SK-N-SH treated with all-trans-retinoic acid at 6 μM for 48 hours (cell line): ENCODE measurements around the gene DSE.

ENCODE experiments used
- ATAC-seq: fragments of 200-7000 bp; cut with Tn5 transposase; 3 replicates; pipeline ENCODE4 v1.9.1; 2020; ENCODE audit warnings: mild to moderate bottlenecking, moderate library complexity
- BACH2 ChIP-seq: fragments of 250-450 bp; sonication (Bioruptor Pico); IDR thresholded peaks from 2 replicates; pipeline ENCODE4 v1.9.0; 2021; ENCODE audit warnings: mild to moderate bottlenecking, borderline replicate concordance
- CSDC2 ChIP-seq: fragments of 250-450 bp; sonication (Bioruptor Pico); IDR thresholded peaks from 2 replicates; pipeline ENCODE4 v1.5.0; 2020; ENCODE audit warnings: mild to moderate bottlenecking, moderate library complexity
- ESRRG ChIP-seq: fragments of 250-450 bp; sonication (Bioruptor Pico); IDR thresholded peaks from 2 replicates; pipeline ENCODE4 v1.6.1; 2021; ENCODE audit warnings: mild to moderate bottlenecking
- GLIS3 ChIP-seq: fragments of 250-450 bp; sonication (Bioruptor Pico); IDR thresholded peaks from 2 replicates; pipeline ENCODE4 v1.5.0; 2020; ENCODE audit warnings: mild to moderate bottlenecking, moderate library complexity
- ISL1 ChIP-seq: fragments of 250-450 bp; sonication (Bioruptor Pico); IDR thresholded peaks from 2 replicates; pipeline ENCODE4 v2.1.2; 2022; ENCODE audit warnings: mild to moderate bottlenecking, moderate library complexity
- OSR1 ChIP-seq: fragments of 250-450 bp; sonication (Bioruptor Pico); IDR thresholded peaks from 2 replicates; pipeline ENCODE4 v1.8.0; 2022; ENCODE audit warnings: moderate library complexity, mild to moderate bottlenecking, inconsistent platforms
- PPARA ChIP-seq: fragments of 250-450 bp; sonication (Bioruptor Pico); IDR thresholded peaks from 2 replicates; pipeline ENCODE4 v1.5.0; 2020; ENCODE audit warnings: mild to moderate bottlenecking, borderline replicate concordance
- RARB ChIP-seq: fragments of 250-450 bp; sonication (Bioruptor Pico); IDR thresholded peaks from 2 replicates; pipeline ENCODE4 v1.8.0; 2021; ENCODE audit warnings: mild to moderate bottlenecking, moderate library complexity
- SNAI2 ChIP-seq: fragments of 250-450 bp; sonication (Bioruptor Pico); IDR thresholded peaks from 2 replicates; pipeline ENCODE4 v1.5.0; 2020; ENCODE audit warnings: mild to moderate bottlenecking, moderate library complexity
- TOX ChIP-seq: fragments of 250-450 bp; sonication (Bioruptor Pico); IDR thresholded peaks from 2 replicates; pipeline ENCODE4 v1.8.0; 2021; ENCODE audit warnings: mild to moderate bottlenecking, moderate library complexity, borderline replicate concordance
- ZC3H10 ChIP-seq: fragments of 250-450 bp; sonication (Bioruptor Pico); IDR thresholded peaks from 2 replicates; pipeline ENCODE4 v1.5.1; 2021; ENCODE audit warnings: mild to moderate bottlenecking, moderate library complexity
- ZFP3 ChIP-seq: fragments of 250-450 bp; sonication (Bioruptor Pico); IDR thresholded peaks from 2 replicates; pipeline ENCODE4 v1.5.0; 2020; ENCODE audit warnings: mild to moderate bottlenecking, moderate library complexity
- ZNF565 ChIP-seq: fragments of 450-650 bp; formaldehyde crosslinking; conservative IDR thresholded peaks from 2 replicates; pipeline ENCODE4 v1.5.0; 2020; ENCODE audit warnings: low read depth, mild to moderate bottlenecking, moderate library complexity
- ZNF8 ChIP-seq: fragments of 450-650 bp; formaldehyde crosslinking; IDR thresholded peaks from 2 replicates; pipeline ENCODE4 v1.5.0; 2020; ENCODE audit warnings: mild to moderate bottlenecking, moderate library complexity
- TF ChIP-seq, protein P1 (sequence below): fragments of 250-450 bp; sonication (Bioruptor Pico); IDR thresholded peaks from 2 replicates; pipeline ENCODE4 v1.5.0; 2020; ENCODE audit warnings: mild to moderate bottlenecking, moderate library complexity
- TF ChIP-seq, protein P2 (sequence below): fragments of 250-450 bp; sonication (Bioruptor Pico); IDR thresholded peaks from 2 replicates; pipeline ENCODE4 v1.8.0; 2021; ENCODE audit warnings: low read depth, mild to moderate bottlenecking, moderate library complexity, borderline replicate concordance
- TF ChIP-seq, protein P3 (sequence below): fragments of 250-450 bp; sonication (Bioruptor Pico); IDR thresholded peaks from 2 replicates; pipeline ENCODE4 v1.8.0; 2020; ENCODE audit warnings: mild to moderate bottlenecking, moderate library complexity, borderline replicate concordance
- TF ChIP-seq, protein P4 (sequence below): fragments of 250-450 bp; sonication (Bioruptor Pico); IDR thresholded peaks from 2 replicates; pipeline ENCODE4 v1.5.1; 2021; ENCODE audit warnings: mild to moderate bottlenecking, moderate library complexity

Gene DSE

DNA sequence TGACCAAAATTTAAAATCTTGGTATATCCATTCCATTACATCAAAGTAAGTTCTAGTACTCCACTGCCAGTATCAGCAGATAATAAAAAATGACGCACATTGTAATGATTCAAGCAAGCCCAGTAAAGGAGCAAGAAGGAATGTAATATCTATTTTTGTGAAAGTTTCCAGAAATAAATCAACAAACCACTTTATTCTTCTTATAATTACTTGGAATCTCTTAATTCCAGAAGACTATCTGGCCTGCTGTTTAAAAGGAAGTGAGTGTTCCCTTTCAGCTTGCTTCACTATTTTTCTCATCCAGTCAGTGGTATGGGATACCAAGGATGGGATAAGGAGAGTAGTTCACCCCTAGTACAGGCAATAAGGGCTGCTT lies 42.2 kb upstream of the DSE start:
- no peak for ATAC-seq
- TF ChIP-seq ZNF8 (CRISPR knock-in tag) = no peak
- no peak for TF ChIP-seq ISL1 (CRISPR knock-in tag)
- TF ChIP-seq, protein P1, sequence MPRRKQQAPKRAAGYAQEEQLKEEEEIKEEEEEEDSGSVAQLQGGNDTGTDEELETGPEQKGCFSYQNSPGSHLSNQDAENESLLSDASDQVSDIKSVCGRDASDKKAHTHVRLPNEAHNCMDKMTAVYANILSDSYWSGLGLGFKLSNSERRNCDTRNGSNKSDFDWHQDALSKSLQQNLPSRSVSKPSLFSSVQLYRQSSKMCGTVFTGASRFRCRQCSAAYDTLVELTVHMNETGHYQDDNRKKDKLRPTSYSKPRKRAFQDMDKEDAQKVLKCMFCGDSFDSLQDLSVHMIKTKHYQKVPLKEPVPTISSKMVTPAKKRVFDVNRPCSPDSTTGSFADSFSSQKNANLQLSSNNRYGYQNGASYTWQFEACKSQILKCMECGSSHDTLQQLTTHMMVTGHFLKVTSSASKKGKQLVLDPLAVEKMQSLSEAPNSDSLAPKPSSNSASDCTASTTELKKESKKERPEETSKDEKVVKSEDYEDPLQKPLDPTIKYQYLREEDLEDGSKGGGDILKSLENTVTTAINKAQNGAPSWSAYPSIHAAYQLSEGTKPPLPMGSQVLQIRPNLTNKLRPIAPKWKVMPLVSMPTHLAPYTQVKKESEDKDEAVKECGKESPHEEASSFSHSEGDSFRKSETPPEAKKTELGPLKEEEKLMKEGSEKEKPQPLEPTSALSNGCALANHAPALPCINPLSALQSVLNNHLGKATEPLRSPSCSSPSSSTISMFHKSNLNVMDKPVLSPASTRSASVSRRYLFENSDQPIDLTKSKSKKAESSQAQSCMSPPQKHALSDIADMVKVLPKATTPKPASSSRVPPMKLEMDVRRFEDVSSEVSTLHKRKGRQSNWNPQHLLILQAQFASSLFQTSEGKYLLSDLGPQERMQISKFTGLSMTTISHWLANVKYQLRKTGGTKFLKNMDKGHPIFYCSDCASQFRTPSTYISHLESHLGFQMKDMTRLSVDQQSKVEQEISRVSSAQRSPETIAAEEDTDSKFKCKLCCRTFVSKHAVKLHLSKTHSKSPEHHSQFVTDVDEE = no peak
- TF ChIP-seq BACH2 (CRISPR knock-in tag) = no peak
- TF ChIP-seq ESRRG (CRISPR knock-in tag) = no peak
- TF ChIP-seq, protein P2, sequence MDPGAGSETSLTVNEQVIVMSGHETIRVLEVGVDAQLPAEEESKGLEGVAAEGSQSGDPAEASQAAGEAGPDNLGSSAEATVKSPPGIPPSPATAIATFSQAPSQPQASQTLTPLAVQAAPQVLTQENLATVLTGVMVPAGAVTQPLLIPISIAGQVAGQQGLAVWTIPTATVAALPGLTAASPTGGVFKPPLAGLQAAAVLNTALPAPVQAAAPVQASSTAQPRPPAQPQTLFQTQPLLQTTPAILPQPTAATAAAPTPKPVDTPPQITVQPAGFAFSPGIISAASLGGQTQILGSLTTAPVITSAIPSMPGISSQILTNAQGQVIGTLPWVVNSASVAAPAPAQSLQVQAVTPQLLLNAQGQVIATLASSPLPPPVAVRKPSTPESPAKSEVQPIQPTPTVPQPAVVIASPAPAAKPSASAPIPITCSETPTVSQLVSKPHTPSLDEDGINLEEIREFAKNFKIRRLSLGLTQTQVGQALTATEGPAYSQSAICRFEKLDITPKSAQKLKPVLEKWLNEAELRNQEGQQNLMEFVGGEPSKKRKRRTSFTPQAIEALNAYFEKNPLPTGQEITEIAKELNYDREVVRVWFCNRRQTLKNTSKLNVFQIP (CRISPR knock-in tag) = no peak
- TF ChIP-seq PPARA (CRISPR knock-in tag) = no peak
- TF ChIP-seq OSR1 (CRISPR knock-in tag) = no peak
- TF ChIP-seq ZC3H10 (CRISPR knock-in tag) = no peak
- no peak for TF ChIP-seq ZNF565 (CRISPR knock-in tag)
- TF ChIP-seq, protein P3, sequence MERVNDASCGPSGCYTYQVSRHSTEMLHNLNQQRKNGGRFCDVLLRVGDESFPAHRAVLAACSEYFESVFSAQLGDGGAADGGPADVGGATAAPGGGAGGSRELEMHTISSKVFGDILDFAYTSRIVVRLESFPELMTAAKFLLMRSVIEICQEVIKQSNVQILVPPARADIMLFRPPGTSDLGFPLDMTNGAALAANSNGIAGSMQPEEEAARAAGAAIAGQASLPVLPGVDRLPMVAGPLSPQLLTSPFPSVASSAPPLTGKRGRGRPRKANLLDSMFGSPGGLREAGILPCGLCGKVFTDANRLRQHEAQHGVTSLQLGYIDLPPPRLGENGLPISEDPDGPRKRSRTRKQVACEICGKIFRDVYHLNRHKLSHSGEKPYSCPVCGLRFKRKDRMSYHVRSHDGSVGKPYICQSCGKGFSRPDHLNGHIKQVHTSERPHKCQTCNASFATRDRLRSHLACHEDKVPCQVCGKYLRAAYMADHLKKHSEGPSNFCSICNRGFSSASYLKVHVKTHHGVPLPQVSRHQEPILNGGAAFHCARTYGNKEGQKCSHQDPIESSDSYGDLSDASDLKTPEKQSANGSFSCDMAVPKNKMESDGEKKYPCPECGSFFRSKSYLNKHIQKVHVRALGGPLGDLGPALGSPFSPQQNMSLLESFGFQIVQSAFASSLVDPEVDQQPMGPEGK = no peak
- TF ChIP-seq ZFP3 (CRISPR knock-in tag) = no peak
- TF ChIP-seq, protein P4, sequence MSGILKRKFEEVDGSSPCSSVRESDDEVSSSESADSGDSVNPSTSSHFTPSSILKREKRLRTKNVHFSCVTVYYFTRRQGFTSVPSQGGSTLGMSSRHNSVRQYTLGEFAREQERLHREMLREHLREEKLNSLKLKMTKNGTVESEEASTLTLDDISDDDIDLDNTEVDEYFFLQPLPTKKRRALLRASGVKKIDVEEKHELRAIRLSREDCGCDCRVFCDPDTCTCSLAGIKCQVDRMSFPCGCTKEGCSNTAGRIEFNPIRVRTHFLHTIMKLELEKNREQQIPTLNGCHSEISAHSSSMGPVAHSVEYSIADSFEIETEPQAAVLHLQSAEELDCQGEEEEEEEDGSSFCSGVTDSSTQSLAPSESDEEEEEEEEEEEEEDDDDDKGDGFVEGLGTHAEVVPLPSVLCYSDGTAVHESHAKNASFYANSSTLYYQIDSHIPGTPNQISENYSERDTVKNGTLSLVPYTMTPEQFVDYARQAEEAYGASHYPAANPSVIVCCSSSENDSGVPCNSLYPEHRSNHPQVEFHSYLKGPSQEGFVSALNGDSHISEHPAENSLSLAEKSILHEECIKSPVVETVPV (CRISPR knock-in tag) = no peak

DNA sequence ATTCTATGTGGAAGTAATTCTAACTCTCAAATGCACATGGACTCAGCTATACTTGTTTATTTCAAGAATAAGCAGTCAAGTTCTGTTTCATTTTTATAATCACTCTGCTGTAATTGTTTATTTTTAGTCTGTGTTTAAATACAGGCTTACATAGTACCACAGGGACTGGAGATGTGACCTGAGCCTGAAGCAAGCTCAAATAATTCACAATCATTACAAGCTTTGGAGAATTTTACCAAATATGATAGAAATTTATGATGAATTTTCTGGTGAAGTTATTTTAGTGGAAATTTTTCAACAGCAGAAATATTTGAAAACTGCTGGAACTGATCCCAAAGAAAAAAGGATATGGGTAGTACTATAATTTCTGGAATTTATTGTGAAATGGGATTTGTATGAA lies 41.6 kb upstream of the DSE start:
- no peak for ATAC-seq
- TF ChIP-seq RARB (CRISPR knock-in tag) (no peak), ZNF8 (CRISPR knock-in tag) (no peak), GLIS3 (CRISPR knock-in tag) (no peak), ESRRG (CRISPR knock-in tag) (no peak), ZNF565 (CRISPR knock-in tag) (no peak)
- TF ChIP-seq, protein P2 (CRISPR knock-in tag) = no peak
- TF ChIP-seq, all 23 proteins: peak for 0

DNA sequence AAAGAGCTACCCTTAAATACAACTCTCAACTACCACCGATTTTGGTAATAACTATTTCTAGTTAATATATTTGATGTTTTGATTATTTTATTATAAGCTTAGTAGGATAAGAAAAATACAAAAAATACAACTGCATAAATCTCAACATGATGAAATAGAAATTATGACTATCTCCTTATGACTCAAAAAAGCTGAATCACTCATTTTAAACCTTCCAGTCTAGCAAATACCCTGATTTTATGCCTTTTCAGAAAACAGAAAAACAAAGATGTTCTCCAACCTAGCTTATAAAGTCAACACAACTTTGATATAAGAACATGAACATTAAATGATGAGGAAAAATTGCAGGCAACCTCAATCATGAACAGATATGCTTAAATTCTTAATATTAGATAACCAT lies 40.2 kb upstream of the DSE start:
- no peak for ATAC-seq
- TF ChIP-seq, protein P3 = no peak
- TF ChIP-seq ZNF8 (CRISPR knock-in tag) = no peak
- TF ChIP-seq GLIS3 (CRISPR knock-in tag) = no peak
- TF ChIP-seq, protein P4 (CRISPR knock-in tag) = no peak
- TF ChIP-seq ZFP3 (CRISPR knock-in tag) = no peak
- no peak for TF ChIP-seq SNAI2 (CRISPR knock-in tag)
- TF ChIP-seq ZC3H10 (CRISPR knock-in tag) = no peak
- no peak for TF ChIP-seq ISL1 (CRISPR knock-in tag)
- TF ChIP-seq PPARA (CRISPR knock-in tag) = no peak
- no peak for TF ChIP-seq CSDC2 (CRISPR knock-in tag)
- TF ChIP-seq, protein P1 = no peak
- TF ChIP-seq OSR1 (CRISPR knock-in tag) = no peak
- no peak for TF ChIP-seq TOX (CRISPR knock-in tag)
- TF ChIP-seq RARB (CRISPR knock-in tag) = no peak
- no peak for TF ChIP-seq ESRRG (CRISPR knock-in tag)
- no peak for TF ChIP-seq ZNF565 (CRISPR knock-in tag)
